Cerebellar cortex (tissue), 1 donor: ENCODE measurements around the gene PSMB10.

Experiments used
- DNase-seq: peaks from one replicate; pipeline ENCODE4 v3.0.0-alpha.2; 2015; ENCODE audit warnings: low spot score

The PSMB10 gene

DNA sequence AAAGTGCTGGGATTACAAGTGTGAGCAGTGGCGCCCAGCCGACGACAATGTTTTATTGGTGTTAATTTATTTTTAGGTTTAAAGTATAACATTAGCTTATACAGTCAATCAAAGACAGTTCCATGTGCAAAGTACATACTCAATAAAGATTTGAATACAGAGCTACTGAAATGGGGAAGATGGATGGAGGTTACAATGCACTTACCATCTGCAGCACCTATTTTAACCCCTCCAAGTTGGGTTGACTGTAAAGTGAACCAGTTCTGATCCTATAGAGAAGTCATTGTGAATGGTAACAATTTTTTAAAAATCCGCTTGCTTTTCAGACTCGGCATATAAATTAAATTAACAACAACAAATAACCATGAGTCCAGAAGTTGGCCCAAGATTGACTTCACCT lies 44.3 kb downstream of the PSMB10 start:
- no peak for DNase-seq

DNA sequence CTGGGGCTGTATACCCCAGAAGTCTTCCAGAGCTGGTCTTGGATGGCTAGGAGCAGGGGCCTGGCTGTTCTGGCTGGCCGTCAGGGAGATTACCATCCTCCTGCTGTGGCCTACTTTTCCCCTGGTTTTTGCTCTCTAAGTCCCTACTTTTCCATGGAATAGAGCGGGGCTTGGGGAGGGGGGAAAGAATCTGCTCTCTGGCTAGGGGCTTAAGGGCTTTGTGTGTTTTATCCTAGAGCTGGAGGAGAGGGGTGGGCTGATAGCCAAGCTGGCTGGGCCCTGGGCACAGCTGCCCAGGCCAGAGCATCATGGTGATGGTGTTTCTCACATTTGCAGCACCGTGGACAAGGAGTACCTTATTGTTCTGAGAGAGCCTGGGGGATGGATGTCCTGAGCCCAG lies 48.3 kb downstream of the PSMB10 start:
- DNase-seq: no peak

DNA sequence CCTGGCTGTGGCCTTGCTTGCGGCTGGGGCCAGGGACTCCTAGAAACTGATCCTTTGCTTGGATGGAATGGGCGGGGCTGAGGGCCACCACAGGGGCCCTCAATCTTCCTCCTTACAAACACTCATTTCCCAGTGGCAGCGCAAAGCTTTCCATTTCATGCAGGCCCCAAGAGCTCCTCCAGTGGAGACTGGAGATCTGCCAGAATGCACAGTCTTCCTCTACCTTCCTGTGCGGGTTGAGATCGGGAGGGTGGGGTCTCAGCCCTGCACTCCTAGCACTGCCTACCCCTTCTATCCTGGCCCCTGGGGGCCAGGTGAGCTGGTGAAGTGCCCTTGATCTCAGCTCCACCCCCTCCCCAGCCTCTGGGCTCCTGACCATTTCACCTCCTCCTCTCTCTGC lies 50.3 kb downstream of the PSMB10 start:
- DNase-seq: no peak

DNA sequence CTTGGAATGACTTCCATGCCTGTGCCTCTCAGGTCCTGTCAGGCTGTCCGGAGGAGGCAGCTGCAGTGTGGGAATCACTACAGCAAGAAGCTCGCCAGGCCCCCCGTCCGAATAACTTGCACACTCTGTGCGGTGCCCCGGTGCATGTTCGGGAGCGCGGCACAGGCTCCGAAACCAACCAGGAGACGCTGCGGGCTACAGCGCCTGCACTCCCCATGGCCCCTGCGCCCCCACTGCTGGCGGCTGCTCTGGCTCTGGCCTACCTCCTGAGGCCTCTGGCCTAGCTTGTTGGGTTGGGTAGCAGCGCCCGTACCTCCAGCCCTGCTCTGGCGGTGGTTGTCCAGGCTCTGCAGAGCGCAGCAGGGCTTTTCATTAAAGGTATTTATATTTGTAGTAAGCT lies 50.7 kb downstream of the PSMB10 start:
- DNase-seq: no peak

DNA sequence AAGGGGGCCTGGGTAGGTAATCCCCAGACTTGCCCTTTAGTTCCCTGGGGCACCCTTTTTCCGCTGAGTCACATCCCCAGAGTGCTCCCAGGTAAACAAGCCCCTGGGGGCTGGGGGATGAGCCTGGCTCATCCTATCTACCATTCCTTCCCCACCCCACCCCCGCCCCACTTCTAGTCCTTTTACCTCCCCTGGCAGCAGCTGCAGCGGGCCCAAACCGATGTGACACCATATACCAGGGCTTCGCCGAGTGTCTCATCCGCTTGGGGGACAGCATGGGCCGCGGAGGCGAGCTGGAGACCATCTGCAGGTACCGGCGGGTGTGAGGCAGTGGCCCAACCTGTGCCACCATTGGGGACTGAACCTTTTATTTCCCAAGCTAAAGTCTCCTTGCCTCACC lies 51.1 kb downstream of the PSMB10 start:
- DNase-seq: no peak

DNA sequence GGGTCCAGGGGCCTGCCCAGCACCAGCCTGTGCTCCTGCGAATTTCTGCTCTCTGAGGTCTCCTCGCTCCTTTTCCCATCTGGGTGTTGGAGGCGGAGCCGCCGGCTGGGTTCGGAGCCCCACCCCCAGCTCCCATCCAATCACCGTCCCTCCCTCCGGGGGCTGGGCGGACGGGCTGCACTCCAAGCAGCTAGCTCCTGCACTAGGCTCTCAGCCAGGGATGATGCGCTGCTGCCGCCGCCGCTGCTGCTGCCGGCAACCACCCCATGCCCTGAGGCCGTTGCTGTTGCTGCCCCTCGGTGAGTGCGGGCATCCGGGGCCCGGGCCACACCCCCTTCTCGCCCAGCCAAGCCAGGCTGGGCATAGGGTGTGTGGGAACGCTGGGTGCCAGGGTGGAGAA lies 52.0 kb downstream of the PSMB10 start, which contains the start of gene NRN1L:
Gene NRN1L, plus strand, starts transcription at position 202 of the 400 bp plus-strand sequence. Its CDS starts 19 bp downstream, at position 221.
- DNase-seq: peak; percentile 88
